Tibial nerve (tissue), 4 donors: ENCODE data around the gene INO80E. TPM values are rescaled to one million over a fixed set of nuclear protein-coding genes. Genes with fewer than 3 reads are reported as not detected.

Experiments
- DNase-seq, 2 donors: peaks; one replicate each; pipeline ENCODE4 v3.0.0-alpha.2; 2019; ENCODE audit warnings: low spot score in 2 of 2
- H3K27ac ChIP-seq, 4 donors: fragments of 200-600 bp; sonication (generic) in 3 of 4; one replicate each; pipeline ENCODE4 v1.5.1; 2017 to 2019; ENCODE audit warnings: mild to moderate bottlenecking in 1 of 4
- H3K27me3 ChIP-seq, 2 donors: fragments of 200-600 bp; sonication (generic) in 1 of 2; one replicate each; pipeline versions ENCODE4 v1.5.1 to v1.6.0; 2017 to 2019
- H3K36me3 ChIP-seq, 3 donors: fragments of 200-600 bp; sonication (generic); one replicate each; pipeline ENCODE4 v1.5.1; 2018 to 2019
- H3K4me1 ChIP-seq, 4 donors: fragments of 200-600 bp; sonication (generic) in 3 of 4; one replicate each; pipeline ENCODE4 v1.5.1; 2017 to 2019
- H3K4me3 ChIP-seq, 4 donors: fragments of 200-600 bp; sonication (generic) in 3 of 4; one replicate each; pipeline ENCODE4 v1.5.1; 2017 to 2019; ENCODE audit warnings: mild to moderate bottlenecking in 1 of 4, moderate library complexity in 1 of 4
- H3K9me3 ChIP-seq, 4 donors: fragments of 200-600 bp; sonication (generic) in 3 of 4; one replicate each; pipeline ENCODE4 v1.5.1; 2017 to 2019
- EP300 ChIP-seq, 2 donors: sonication (generic); formaldehyde crosslinking; IDR thresholded peaks; one replicate each; pipeline ENCODE4 v1.6.1; 2017; ENCODE audit warnings: antibody characterized with exemption in 2 of 2, mild to moderate bottlenecking in 1 of 2
- POLR2A ChIP-seq, 2 donors: fragments of 450-650 bp; IDR thresholded peaks; one replicate each; pipeline ENCODE4 v1.6.1; 2017; ENCODE audit warnings: antibody characterized with exemption in 2 of 2, mild to moderate bottlenecking in 2 of 2, moderate library complexity in 2 of 2
- WGBS, 2 donors: methylation state at CpG; one replicate each; pipeline ENCODE4 v1.1.5; 2018; 5-methylcytosine and 5-hydroxymethylcytosine counted together
- total RNA-seq, 4 donors: library from RNA; depleted of rRNA; stranded (reverse); fragments of >200 nt; gene quantifications; one replicate each; pipeline ENCODE4 v1.1.0, GENCODE V29; 2016
- TF ChIP-seq, protein P1 (sequence below), 5 experiments: fragments of 200-600 bp in 3 of 5; fragments of 450-650 bp in 2 of 5; sonication (generic) in 3 of 5; IDR thresholded peaks; one replicate each; pipeline ENCODE4 v1.5.1; 2016 to 2019; ENCODE audit warnings: antibody characterized with exemption in 5 of 5, mild to moderate bottlenecking in 3 of 5, moderate library complexity in 2 of 5

The INO80E gene
- total RNA-seq, 4 donors from 2014 or later = 36.6 to 60.4 (median 51.6) TPM

DNA sequence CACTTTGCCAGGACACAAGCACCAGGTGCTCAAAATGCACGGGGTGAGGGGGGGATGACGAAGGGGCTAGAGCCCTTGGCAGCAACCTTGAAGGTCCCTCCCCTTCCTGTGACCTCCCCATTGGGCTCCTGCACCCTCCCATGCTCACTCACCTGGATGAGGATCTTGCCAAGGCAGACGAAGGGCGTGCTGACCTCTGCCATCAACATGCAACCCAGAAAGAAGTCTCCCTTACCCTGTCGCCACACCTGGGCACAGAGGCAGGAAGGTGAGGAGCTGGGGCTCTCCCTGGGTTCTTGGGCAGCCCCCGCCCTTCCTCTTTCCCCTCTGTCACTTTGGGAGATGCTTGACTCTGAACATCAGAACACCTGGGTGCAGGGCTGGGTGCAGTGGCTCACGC lies 29.5 kb downstream of the INO80E start:
- Histone ChIP-seq H3K27ac (no peak overlapping the region), H3K9me3 (no peaks in the 10 kb centered on the region), H3K27me3 (peaks cover 0 to 55% of the 10 kb centered on the region in 2 donors), H3K4me3 (no peak overlapping the region), H3K4me1 (peaks cover 0 to 9% (median 8%) of the 10 kb centered on the region in 4 donors), H3K36me3 (no peaks in the 10 kb centered on the region)
- TF ChIP-seq, protein P1, sequence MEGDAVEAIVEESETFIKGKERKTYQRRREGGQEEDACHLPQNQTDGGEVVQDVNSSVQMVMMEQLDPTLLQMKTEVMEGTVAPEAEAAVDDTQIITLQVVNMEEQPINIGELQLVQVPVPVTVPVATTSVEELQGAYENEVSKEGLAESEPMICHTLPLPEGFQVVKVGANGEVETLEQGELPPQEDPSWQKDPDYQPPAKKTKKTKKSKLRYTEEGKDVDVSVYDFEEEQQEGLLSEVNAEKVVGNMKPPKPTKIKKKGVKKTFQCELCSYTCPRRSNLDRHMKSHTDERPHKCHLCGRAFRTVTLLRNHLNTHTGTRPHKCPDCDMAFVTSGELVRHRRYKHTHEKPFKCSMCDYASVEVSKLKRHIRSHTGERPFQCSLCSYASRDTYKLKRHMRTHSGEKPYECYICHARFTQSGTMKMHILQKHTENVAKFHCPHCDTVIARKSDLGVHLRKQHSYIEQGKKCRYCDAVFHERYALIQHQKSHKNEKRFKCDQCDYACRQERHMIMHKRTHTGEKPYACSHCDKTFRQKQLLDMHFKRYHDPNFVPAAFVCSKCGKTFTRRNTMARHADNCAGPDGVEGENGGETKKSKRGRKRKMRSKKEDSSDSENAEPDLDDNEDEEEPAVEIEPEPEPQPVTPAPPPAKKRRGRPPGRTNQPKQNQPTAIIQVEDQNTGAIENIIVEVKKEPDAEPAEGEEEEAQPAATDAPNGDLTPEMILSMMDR (IDR thresholded peaks at IDR 0.05) = no peak
- TF ChIP-seq EP300 (IDR thresholded peaks at IDR 0.05) (no peak), POLR2A (IDR thresholded peaks at IDR 0.05) (no peak)
- 71 to 83% methylated on average over 6 to 7 of the region's 7 CpGs for whole genome bisulfite sequencing, 2 donors
- DNase-seq = no peak

GRCh38 chr16:30026449-30026848 lies 30.4 kb downstream of the INO80E start:
- Histone ChIP-seq H3K4me3 (no peak overlapping the region), H3K9me3 (no peaks in the 10 kb centered on the region), H3K4me1 (peaks cover 0 to 12% (median 8%) of the 10 kb centered on the region in 4 donors), H3K36me3 (no peaks in the 10 kb centered on the region), H3K27me3 (peaks cover 0 to 63% of the 10 kb centered on the region in 2 donors), H3K27ac (no peak overlapping the region)
- 86 to 91% methylated on average over 14 to 18 of the region's 18 CpGs for WGBS, 2 donors
- TF ChIP-seq POLR2A (IDR thresholded peaks at IDR 0.05) (no peak), EP300 (IDR thresholded peaks at IDR 0.05) (no peak)
- TF ChIP-seq, protein P1 (IDR thresholded peaks at IDR 0.05) = no peak
- DNase-seq = no peak

DNA sequence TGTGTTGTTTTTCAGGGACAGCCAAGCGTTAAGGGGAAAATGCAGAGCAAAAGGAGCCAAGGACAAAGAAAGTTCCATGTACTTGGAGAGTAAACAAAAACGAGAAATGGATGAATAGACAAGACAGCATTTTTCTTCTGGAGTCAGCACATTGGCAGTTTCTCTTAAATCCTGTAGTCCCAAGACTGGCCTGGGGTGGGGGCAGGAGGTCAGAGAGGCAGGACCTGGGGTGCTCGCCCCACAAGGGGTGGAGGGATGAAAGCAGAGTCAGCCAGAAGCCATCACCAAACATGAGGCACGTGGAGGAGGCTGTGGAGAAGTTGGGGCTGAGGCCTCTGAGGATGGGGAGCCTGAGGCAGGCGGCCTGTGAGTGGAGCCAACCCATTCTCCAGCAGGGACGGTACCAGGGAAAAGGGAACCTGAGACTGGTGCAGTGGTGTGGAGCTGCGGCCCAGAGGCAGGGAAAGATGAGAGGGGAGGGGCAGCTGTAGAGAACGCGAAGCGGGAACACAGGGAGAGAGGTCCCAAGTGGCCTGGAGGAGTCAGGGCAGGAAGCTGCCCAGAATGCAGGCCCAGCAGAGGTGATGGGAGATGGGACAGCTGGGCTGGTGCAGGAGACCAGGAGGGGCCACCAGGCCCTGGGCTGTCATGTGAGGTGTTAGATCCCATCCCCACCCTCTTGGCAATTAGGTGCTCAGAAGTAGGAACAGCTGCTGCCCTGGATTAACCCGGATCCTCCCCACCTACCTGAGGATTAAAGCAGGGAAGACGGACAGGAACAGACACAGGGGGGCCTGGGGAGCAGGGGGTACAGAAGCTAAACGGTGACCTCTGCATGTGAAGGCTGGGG lies 31.8 kb downstream of the INO80E start:
- H3K27me3 ChIP-seq = peaks cover 0 to 77% of the 10 kb centered on the region in 2 donors
- 36 to 41% methylated on average over 12 to 13 of the region's 13 CpGs for WGBS, 2 donors
- TF ChIP-seq EP300 (IDR thresholded peaks at IDR 0.05) (no peak), POLR2A (IDR thresholded peaks at IDR 0.05) (no peak)
- TF ChIP-seq, protein P1 (IDR thresholded peaks at IDR 0.05) = no peak

DNA sequence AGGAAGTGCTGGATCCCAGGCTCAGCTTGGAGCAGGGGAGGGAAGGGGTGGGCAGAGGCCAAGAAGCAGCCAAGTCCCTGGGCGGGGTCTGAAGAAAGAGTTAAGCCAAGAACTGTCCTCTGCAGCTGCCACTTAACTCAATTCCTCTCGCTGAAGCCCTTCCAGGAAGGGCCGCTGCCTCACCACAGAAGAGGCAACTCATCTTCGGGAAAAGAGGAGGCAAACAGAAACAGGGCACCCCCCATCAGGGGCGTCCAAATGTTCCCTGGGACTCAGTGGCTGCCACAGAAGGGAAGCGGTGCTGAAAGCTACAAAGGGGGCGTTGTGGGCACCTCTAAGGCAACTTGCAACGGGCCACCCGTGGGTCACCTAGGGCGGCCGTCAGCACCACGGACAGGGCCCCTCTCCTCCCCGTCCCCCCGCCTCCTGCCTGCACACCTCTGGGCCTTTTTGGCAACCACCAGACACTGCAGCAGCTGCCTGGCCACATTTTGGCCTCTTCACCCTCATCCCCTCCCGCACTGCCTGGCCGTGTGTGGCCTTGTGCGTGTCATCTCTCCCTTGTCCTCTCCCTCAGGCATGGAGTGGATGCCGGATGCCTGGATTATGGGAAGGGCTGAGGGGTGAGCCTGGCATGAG lies 32.5 kb downstream of the INO80E start:
- Histone ChIP-seq H3K9me3 (no peaks in the 10 kb centered on the region), H3K36me3 (no peaks in the 10 kb centered on the region), H3K4me1 (peaks cover 0 to 8% (median 4%) of the 10 kb centered on the region in 4 donors), H3K27me3 (peaks cover 0 to 84% of the 10 kb centered on the region in 2 donors), H3K27ac (no peak overlapping the region), H3K4me3 (no peak overlapping the region)
- TF ChIP-seq POLR2A (IDR thresholded peaks at IDR 0.05) (no peak), EP300 (IDR thresholded peaks at IDR 0.05) (no peak)
- TF ChIP-seq, protein P1 (IDR thresholded peaks at IDR 0.05) = no peak
- 16 to 25% methylated on average over 9 to 12 of the region's 18 CpGs for WGBS, 2 donors
- DNase-seq = no peak

More for the DNA sequence above, 31.8 kb downstream of the INO80E start:
- no peaks in the 10 kb centered on the region for H3K36me3 ChIP-seq
- no peak overlapping the region for H3K27ac ChIP-seq
- H3K4me3 ChIP-seq = no peak overlapping the region
- no peaks in the 10 kb centered on the region for H3K9me3 ChIP-seq
- peaks cover 0 to 8% (median 4%) of the 10 kb centered on the region in 4 donors for H3K4me1 ChIP-seq
- DNase-seq = no peak
